Loucy (cell line): ENCODE data around the gene ANO8.

Experiments
- CTCF ChIP-seq: fragments of 200-600 bp; sonication (generic); conservative IDR thresholded peaks from 2 replicates; pipeline ENCODE4 v1.5.1; 2014; ENCODE audit warnings: mild to moderate bottlenecking, antibody characterized with exemption, low read length
- EZH2phosphoT487 ChIP-seq: fragments of 200-600 bp; IDR thresholded peaks from 2 replicates; pipeline ENCODE4 v1.6.1; 2018; ENCODE audit warnings: antibody characterized with exemption, mild to moderate bottlenecking, moderate library complexity, borderline replicate concordance

- TF ChIP-seq CTCF (no peak), EZH2phosphoT487 (no peak)
These were observed 11.8 kb downstream of the ANO8 start for GRCh38 chr19:17322854-17323253.
